Smooth muscle cell (in vitro differentiated cells): ENCODE data around the gene NSMCE1. TPM values are rescaled to one million over a fixed set of nuclear protein-coding genes. Genes with fewer than 3 reads are reported as not detected.

ENCODE experiments used
- DNase-seq: peaks from one replicate; lab custom pipeline; 2025; ENCODE audit not compliant: unreplicated experiment; lab: John Stamatoyannopoulos, UW
- H2AFZ ChIP-seq: fragments of 200-600 bp; sonication (generic); 2 replicates; pipeline ENCODE4 v1.6.0; 2016; ENCODE audit warnings: antibody characterized with exemption, low read depth, mild to moderate bottlenecking
- H3F3A ChIP-seq: fragments of 200-600 bp; sonication (generic); 2 replicates; pipeline ENCODE4 v1.6.0; 2017; ENCODE audit warnings: antibody characterized with exemption, low read depth
- H3K27ac ChIP-seq: fragments of 200-600 bp; sonication (generic); 2 replicates; pipeline ENCODE4 v1.5.1; 2016; ENCODE audit warnings: low read depth, mild to moderate bottlenecking
- H3K27me3 ChIP-seq: fragments of 200-600 bp; sonication (generic); 2 replicates; pipeline ENCODE4 v1.6.1; 2016; ENCODE audit warnings: low read depth, mild to moderate bottlenecking
- H3K36me3 ChIP-seq: fragments of 200-600 bp; sonication (generic); 2 replicates; pipeline ENCODE4 v1.5.1; 2016; ENCODE audit warnings: low read depth
- H3K4me1 ChIP-seq: fragments of 200-600 bp; sonication (generic); 2 replicates; pipeline ENCODE4 v1.5.1; 2016; ENCODE audit warnings: low read depth
- H3K4me2 ChIP-seq: fragments of 200-600 bp; sonication (generic); 2 replicates; pipeline ENCODE4 v1.6.0; 2016; ENCODE audit warnings: mild to moderate bottlenecking
- H3K4me3 ChIP-seq: fragments of 200-600 bp; sonication (generic); 2 replicates; pipeline ENCODE4 v1.5.1; 2016; ENCODE audit warnings: mild to moderate bottlenecking
- H3K79me2 ChIP-seq: fragments of 200-600 bp; sonication (generic); 2 replicates; pipeline ENCODE4 v1.6.0; 2016; ENCODE audit warnings: low read depth, mild to moderate bottlenecking
- H3K9ac ChIP-seq: fragments of 200-600 bp; sonication (generic); 2 replicates; pipeline ENCODE4 v1.6.0; 2016; ENCODE audit warnings: low read depth
- H3K9me3 ChIP-seq: fragments of 200-600 bp; sonication (generic); replicated peaks from 2 replicates; pipeline ENCODE4 v1.5.1; 2016; ENCODE audit warnings: low read depth
- H4K20me1 ChIP-seq: fragments of 200-600 bp; sonication (generic); 2 replicates; pipeline ENCODE4 v1.6.0; 2016; ENCODE audit warnings: low read depth
- WGBS: methylation state at CpG from one replicate; pipeline ENCODE4 v1.1.7; 2016; ENCODE audit warnings: low lambda C conversion rate; 5-methylcytosine and 5-hydroxymethylcytosine counted together
- polyA plus RNA-seq: library from polyadenylated mRNA; unstranded; fragments of >200 nt; fragmentation: Nextera tagmentation; extraction: Ambion mirVana; gene quantifications from 2 replicates; pipeline ENCODE4 v1.2.1, GENCODE V29; 2016
- total RNA-seq: library from RNA; depleted of rRNA; stranded (reverse); fragments of >200 nt; gene quantifications from 2 replicates; pipeline ENCODE4 v1.2.3, GENCODE V29; 2014
- TF ChIP-seq, protein P1 (sequence below): fragments of 200-600 bp; sonication (generic); IDR thresholded peaks from 2 replicates; pipeline ENCODE4 v1.5.1; 2017; ENCODE audit warnings: borderline replicate concordance, mild to moderate bottlenecking, antibody characterized with exemption; ENCODE audit not compliant: insufficient read depth, poor library complexity, severe bottlenecking

Gene NSMCE1
- total and polyA plus RNA-seq, 2 experiments from 2014 or later = 36.9 to 59.1 TPM

DNA sequence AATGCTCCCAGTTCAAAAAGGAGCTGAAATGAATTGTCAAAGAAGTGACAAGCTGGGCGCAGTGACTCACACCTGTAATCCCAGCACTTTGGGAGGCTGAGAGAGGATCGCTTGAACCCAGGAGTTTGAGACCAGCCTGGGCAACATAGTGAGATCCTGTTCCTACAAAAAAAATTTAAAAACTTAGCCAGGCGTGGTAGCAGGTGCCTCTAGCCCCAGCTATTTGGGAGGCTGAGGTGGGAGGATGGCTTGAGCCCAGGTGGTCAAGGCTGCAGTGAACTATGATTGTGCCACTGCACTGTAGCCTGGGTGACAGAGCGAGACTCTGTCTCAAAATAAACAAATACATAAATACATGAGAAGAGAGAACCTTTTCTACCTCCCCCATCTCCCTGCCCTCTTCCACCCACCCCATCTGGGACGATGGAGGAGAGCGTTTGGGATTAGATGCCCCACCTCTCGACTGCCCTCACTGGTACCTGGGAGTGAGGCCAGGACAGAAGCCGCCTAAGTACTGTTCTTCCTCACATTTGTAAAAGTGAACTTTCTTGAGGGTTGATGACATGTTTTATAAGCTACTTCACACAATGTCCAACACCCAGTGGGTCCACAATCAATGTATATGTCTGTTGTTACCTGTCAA, 47.6 kb upstream of the NSMCE1 start:
- Histone ChIP-seq H3F3A (no peaks in the 10 kb centered on the region), H3K4me3 (peak overlapping the region; percentile 96), H3K36me3 (no peaks in the 10 kb centered on the region), H2AFZ (no peak overlapping the region), H3K27me3 (no peaks in the 10 kb centered on the region), H3K9ac (no peak overlapping the region), H3K9me3 (no peaks in the 10 kb centered on the region), H4K20me1 (peaks cover 24% of the 10 kb centered on the region), H3K79me2 (peaks cover 55% of the 10 kb centered on the region), H3K4me1 (peaks cover 17% of the 10 kb centered on the region), H3K27ac (peak overlapping the region; percentile 36), H3K4me2 (peak overlapping the region; percentile 100)
- no peak for DNase-seq
- TF ChIP-seq, protein P1, sequence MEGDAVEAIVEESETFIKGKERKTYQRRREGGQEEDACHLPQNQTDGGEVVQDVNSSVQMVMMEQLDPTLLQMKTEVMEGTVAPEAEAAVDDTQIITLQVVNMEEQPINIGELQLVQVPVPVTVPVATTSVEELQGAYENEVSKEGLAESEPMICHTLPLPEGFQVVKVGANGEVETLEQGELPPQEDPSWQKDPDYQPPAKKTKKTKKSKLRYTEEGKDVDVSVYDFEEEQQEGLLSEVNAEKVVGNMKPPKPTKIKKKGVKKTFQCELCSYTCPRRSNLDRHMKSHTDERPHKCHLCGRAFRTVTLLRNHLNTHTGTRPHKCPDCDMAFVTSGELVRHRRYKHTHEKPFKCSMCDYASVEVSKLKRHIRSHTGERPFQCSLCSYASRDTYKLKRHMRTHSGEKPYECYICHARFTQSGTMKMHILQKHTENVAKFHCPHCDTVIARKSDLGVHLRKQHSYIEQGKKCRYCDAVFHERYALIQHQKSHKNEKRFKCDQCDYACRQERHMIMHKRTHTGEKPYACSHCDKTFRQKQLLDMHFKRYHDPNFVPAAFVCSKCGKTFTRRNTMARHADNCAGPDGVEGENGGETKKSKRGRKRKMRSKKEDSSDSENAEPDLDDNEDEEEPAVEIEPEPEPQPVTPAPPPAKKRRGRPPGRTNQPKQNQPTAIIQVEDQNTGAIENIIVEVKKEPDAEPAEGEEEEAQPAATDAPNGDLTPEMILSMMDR = no peak
- 84% methylated on average over 8 of the region's 8 CpGs for WGBS

DNA sequence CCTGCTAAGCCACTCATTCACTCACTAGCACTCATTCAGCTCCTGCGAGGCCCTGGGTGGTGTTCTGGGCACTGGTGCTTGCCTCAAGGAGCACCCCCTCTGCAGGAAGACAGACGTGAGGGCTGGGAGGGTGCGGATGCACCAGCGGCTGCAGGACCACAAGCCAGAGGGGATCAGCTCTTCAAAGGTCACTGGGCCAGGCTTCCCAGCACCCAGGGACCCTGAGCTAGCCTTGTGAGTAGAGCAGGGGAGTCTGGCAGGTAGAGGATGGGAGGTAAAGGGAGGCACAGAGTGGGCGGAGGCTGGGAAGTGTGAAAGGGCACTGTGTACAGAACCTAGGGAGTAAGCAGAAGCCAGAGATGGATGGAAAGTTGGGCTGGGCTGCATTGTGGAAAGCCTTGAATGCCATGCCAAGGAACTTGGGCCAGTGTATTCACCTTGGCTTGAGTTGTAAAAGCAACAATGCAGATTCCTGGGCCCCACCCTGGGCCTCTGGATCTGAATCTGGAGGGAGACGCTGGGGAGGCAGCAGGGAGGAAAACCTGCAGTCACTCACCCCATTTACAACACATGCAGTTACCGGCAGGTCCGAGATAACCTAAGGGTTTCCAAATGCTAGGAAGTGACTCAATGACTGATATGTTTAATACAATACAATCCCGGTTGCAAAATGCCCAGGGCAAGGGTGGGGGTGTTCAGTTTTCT, 46.9 kb upstream of the NSMCE1 start:
- Histone ChIP-seq H3K36me3 (no peaks in the 10 kb centered on the region), H3K27me3 (no peaks in the 10 kb centered on the region), H3F3A (no peaks in the 10 kb centered on the region), H3K9me3 (no peaks in the 10 kb centered on the region), H3K4me1 (peaks cover 17% of the 10 kb centered on the region), H3K27ac (peak overlapping the region; percentile 36), H3K4me3 (peak overlapping the region; percentile 96), H3K4me2 (peak overlapping the region; percentile 100), H2AFZ (no peak overlapping the region), H3K9ac (peak overlapping the region; percentile 98), H4K20me1 (peaks cover 24% of the 10 kb centered on the region), H3K79me2 (peaks cover 48% of the 10 kb centered on the region)
- TF ChIP-seq, protein P1 = no peak
- WGBS = 39% methylated on average over 9 of the region's 9 CpGs
- DNase-seq = no peak

DNA sequence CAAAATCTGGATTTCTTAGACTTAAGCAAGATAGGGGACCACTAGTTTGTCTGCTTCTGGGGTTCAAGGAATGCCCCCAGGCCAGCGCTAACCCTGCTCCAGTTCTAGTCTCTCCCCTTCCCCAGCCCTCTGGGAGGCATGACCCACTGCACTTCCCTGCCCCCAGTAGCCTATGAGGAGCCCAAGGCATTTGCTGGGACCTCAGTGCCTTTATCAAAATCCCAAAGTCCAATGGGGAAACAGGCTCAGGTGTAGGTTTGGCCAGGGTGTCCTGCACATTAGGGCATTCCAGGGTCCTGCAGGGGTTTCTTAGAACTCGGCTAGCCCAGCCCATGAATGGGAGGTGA, 46.4 kb upstream of the NSMCE1 start:
- H3K9me3 ChIP-seq = no peaks in the 10 kb centered on the region
- no peak for DNase-seq
- TF ChIP-seq, protein P1 = no peak
- H3K36me3 ChIP-seq = no peaks in the 10 kb centered on the region
- H3K27me3 ChIP-seq = no peaks in the 10 kb centered on the region
- peaks cover 24% of the 10 kb centered on the region for H4K20me1 ChIP-seq
- peak overlapping the region; percentile 98 for H3K9ac ChIP-seq
- H2AFZ ChIP-seq = no peak overlapping the region
- peak overlapping the region; percentile 36 for H3K27ac ChIP-seq
- peak overlapping the region; percentile 100 for H3K4me2 ChIP-seq
- WGBS = 74% methylated on average over 2 of the region's 2 CpGs
- peaks cover 17% of the 10 kb centered on the region for H3K4me1 ChIP-seq
- no peaks in the 10 kb centered on the region for H3F3A ChIP-seq
- peaks cover 43% of the 10 kb centered on the region for H3K79me2 ChIP-seq
- H3K4me3 ChIP-seq = peak overlapping the region; percentile 96
